ENCODE measurements around the gene ZCCHC24.
A peak's percentile ranks its signal among the peaks of the same experiment; 100 is the strongest.
"Not testable (repeated sequence)": the region's sequence is repeated elsewhere in the genome, so short reads cannot be mapped to it uniquely, and the experiment has no call there.

ZCCHC24 gene

GRCh38 chr10:79335470-79336235, 109.8 kb downstream of the ZCCHC24 start:
- no peak for DNase-seq (ENCODE audit: low spot score)
- Histone ChIP-seq H3K27ac (ENCODE audit: poor library complexity, severe bottlenecking) (no peak overlapping the region), H3K4me1 (ENCODE audit: insufficient read depth, poor library complexity, severe bottlenecking) (peaks cover 18% of the 10 kb centered on the region), H3K9me3 (ENCODE audit: severe bottlenecking) (peaks cover 2% of the 10 kb centered on the region), H3K36me3 (ENCODE audit: low read depth) (no peaks in the 10 kb centered on the region), H3K27me3 (ENCODE audit: insufficient read depth, poor library complexity, severe bottlenecking) (no peaks in the 10 kb centered on the region), H3K4me3 (ENCODE audit: severe bottlenecking) (no peak overlapping the region)
- TF ChIP-seq, protein P1, sequence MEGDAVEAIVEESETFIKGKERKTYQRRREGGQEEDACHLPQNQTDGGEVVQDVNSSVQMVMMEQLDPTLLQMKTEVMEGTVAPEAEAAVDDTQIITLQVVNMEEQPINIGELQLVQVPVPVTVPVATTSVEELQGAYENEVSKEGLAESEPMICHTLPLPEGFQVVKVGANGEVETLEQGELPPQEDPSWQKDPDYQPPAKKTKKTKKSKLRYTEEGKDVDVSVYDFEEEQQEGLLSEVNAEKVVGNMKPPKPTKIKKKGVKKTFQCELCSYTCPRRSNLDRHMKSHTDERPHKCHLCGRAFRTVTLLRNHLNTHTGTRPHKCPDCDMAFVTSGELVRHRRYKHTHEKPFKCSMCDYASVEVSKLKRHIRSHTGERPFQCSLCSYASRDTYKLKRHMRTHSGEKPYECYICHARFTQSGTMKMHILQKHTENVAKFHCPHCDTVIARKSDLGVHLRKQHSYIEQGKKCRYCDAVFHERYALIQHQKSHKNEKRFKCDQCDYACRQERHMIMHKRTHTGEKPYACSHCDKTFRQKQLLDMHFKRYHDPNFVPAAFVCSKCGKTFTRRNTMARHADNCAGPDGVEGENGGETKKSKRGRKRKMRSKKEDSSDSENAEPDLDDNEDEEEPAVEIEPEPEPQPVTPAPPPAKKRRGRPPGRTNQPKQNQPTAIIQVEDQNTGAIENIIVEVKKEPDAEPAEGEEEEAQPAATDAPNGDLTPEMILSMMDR (IDR thresholded peaks at IDR 0.05; ENCODE audit: poor library complexity, severe bottlenecking): no peak
- ATAC-seq (ENCODE audit: low read depth): no peak

DNA sequence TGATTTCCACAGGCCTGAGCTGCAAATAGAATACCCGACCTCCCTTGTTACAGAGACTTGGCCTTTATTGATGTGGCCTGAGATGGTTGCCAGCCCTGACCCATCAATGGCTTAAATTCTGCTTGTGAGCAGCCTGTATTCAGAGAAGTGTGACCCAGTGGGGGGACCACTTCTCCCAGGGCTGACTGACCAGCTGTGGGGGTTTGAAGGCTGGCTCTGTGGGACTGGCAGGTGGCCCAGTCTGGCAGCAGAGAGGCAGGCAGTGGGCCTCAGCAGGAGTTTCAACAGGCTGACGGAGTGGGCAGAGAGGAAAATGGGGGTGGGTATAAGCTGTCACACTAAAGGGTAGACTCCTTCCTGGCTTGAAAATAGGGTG, 110.3 kb downstream of the ZCCHC24 start:
- Histone ChIP-seq H3K27me3 (ENCODE audit: insufficient read depth, poor library complexity, severe bottlenecking) (no peaks in the 10 kb centered on the region), H3K4me1 (ENCODE audit: insufficient read depth, poor library complexity, severe bottlenecking) (peaks cover 18% of the 10 kb centered on the region), H3K27ac (ENCODE audit: poor library complexity, severe bottlenecking) (no peak overlapping the region), H3K36me3 (ENCODE audit: low read depth) (no peaks in the 10 kb centered on the region), H3K9me3 (ENCODE audit: severe bottlenecking) (peaks cover 2% of the 10 kb centered on the region), H3K4me3 (ENCODE audit: severe bottlenecking) (no peak overlapping the region)
- TF ChIP-seq, protein P1 (IDR thresholded peaks at IDR 0.05; ENCODE audit: poor library complexity, severe bottlenecking): no peak
- DNase-seq (ENCODE audit: low spot score) (no peak), ATAC-seq (ENCODE audit: low read depth) (no peak)

DNA sequence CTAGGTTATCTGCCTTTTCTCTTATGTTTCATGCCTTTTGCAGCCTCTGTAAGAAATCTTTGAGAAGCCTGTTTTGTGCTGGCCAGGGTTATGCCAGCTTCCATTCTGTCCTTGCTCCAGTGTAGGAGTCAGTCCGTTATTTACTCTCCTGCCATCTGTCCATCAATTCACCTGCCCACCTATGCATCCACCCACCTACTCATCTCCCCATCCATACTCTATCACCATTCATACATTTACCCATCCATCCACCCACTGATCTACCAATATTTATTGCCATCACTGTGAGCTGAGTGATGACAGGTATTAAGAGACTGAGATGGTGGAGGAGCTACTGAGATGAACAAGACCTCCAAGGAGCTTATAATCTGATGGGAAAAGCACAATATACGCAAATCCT, 110.9 kb downstream of the ZCCHC24 start:
- H3K27me3 ChIP-seq (ENCODE audit: insufficient read depth, poor library complexity, severe bottlenecking): no peaks in the 10 kb centered on the region
- DNase-seq (ENCODE audit: low spot score) (no peak), ATAC-seq (ENCODE audit: low read depth) (no peak)
- TF ChIP-seq, protein P1 (IDR thresholded peaks at IDR 0.05; ENCODE audit: poor library complexity, severe bottlenecking): no peak
- H3K4me1 ChIP-seq (ENCODE audit: insufficient read depth, poor library complexity, severe bottlenecking): peaks cover 19% of the 10 kb centered on the region
- H3K27ac ChIP-seq (ENCODE audit: poor library complexity, severe bottlenecking): peak overlapping the region; percentile 62
- no peaks in the 10 kb centered on the region for H3K36me3 ChIP-seq (ENCODE audit: low read depth)
- H3K4me3 ChIP-seq (ENCODE audit: severe bottlenecking): no peak overlapping the region
- H3K9me3 ChIP-seq (ENCODE audit: severe bottlenecking): peaks cover 2% of the 10 kb centered on the region

DNA sequence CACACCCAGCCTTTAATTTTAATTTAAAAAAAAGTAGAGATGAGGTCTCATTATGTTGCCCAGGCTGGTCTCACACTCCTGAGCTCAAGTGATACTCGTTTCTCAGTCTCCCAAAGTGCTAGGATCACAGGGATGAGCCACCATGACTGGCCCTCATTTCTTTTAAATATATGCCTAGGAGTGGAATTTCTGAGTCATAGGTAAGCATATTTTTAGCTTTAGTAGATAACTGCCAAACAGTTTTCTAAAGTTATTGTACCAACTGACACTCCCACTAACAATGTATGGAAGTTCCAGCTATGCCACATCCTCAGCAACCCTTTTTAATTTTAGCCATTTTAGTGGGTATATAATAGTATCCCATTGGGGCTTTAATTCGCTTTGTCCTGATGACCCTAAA, 111.9 kb downstream of the ZCCHC24 start:
- peaks cover 2% of the 10 kb centered on the region for H3K9me3 ChIP-seq (ENCODE audit: severe bottlenecking)
- no peaks in the 10 kb centered on the region for H3K27me3 ChIP-seq (ENCODE audit: insufficient read depth, poor library complexity, severe bottlenecking)
- no peak overlapping the region for H3K4me3 ChIP-seq (ENCODE audit: severe bottlenecking)
- no peak for DNase-seq (ENCODE audit: low spot score)
- H3K36me3 ChIP-seq (ENCODE audit: low read depth): no peaks in the 10 kb centered on the region
- H3K27ac ChIP-seq (ENCODE audit: poor library complexity, severe bottlenecking): peak overlapping the region; percentile 62
- ATAC-seq (ENCODE audit: low read depth): peak; percentile 70
- TF ChIP-seq, protein P1 (IDR thresholded peaks at IDR 0.05; ENCODE audit: poor library complexity, severe bottlenecking): no peak
- H3K4me1 ChIP-seq (ENCODE audit: insufficient read depth, poor library complexity, severe bottlenecking): peaks cover 29% of the 10 kb centered on the region

DNA sequence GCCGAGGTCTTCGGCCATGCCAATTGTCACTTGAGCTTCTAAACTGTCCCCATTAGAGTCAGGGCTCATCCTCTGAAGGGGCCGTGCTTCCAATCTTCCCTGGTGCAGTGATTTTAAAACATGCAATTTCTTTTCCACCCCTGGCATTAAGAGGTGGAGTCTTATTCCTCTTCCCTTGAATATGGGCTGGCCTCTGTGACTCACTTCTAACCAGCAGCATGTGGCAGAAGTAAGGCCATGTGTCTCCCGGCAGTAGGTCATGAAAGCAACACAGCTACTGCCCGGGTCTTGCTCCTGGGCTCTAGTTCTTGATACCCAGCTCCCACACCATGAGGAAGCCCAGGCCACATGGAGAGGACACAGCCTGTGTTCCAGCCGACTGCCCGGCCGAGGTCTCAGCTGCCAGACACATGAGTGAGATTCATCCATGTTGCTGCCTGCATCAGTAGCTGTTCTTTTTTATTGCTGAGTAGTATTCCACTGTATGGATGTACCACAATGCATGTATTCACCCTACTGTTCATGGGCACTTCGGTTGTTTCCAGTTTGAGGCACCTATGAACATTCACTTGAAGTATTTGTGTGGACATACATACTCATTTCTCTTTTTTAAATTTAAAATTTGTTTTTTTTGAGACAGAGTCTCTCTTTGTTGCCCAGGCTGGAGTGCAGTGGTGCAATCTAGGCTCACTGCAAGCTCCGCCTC, 112.7 kb downstream of the ZCCHC24 start:
- Histone ChIP-seq H3K4me1 (ENCODE audit: insufficient read depth, poor library complexity, severe bottlenecking) (peaks cover 32% of the 10 kb centered on the region), H3K27ac (ENCODE audit: poor library complexity, severe bottlenecking) (peak overlapping the region; percentile 62)
- ATAC-seq (ENCODE audit: low read depth); H3K27me3 ChIP-seq (ENCODE audit: insufficient read depth, poor library complexity, severe bottlenecking); H3K36me3 ChIP-seq (ENCODE audit: low read depth); H3K9me3 ChIP-seq (ENCODE audit: severe bottlenecking); DNase-seq (ENCODE audit: low spot score); H3K4me3 ChIP-seq (ENCODE audit: severe bottlenecking): not testable (repeated sequence)

Data from RWPE2 (cell line).